HG03064 (cell line): ENCODE measurements around the gene POU3F3.

ENCODE experiments used
- ATAC-seq: cut with Tn5 transposase; IDR thresholded peaks from one replicate; pipeline ENCODE4 v1.9.1; 2021; ENCODE audit warnings: low read depth; ENCODE audit not compliant: unreplicated experiment

Gene POU3F3

GRCh38 chr2:104846786-104847585 lies 6.9 kb upstream of the POU3F3 start:
- no peak for ATAC-seq

DNA sequence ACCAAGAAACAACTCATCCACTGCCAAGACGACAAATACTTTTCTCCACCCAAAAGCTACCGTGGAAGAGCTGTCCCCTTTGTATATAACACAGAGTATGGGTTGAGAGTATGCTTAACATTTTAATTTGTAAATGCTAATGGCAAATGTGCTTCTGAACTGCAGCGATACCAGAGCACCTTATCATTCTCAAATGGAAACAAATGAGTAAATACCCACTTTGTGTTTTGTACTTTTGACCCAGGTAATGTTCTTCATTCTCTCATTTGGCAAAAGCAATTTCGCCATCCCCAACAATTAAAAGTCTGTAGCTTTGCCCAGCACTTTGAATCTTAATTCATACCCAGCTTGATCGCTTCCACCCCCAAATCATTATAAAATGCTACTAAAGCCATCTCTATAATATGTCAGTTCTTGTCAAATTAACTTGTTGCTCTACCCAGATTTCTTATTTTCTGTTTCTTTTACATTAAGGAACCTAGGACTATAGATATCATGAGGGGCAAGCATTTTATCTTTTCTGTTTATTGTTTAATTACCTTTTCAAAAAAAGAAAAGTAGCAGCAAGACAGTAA lies 6.2 kb upstream of the POU3F3 start:
- no peak for ATAC-seq

DNA sequence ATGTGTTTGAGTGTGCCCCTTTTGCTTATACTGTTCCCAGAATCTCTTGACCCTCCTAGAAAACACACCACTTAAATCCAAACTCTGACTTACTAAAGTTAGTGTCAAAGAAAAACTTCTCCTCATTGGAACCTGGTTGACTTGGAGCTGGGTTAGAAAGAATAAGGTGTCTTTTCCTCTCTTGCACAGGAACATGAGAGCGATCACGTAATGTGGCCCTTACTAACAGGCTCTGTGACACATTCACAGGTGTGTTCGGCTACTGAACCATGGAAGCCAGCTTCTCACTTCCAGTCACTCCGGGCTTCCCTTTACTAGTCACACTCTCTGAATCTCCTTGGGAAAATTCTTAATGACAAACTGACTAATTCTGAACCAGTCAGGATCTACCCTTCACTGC lies 5.4 kb upstream of the POU3F3 start:
- ATAC-seq = no peak

DNA sequence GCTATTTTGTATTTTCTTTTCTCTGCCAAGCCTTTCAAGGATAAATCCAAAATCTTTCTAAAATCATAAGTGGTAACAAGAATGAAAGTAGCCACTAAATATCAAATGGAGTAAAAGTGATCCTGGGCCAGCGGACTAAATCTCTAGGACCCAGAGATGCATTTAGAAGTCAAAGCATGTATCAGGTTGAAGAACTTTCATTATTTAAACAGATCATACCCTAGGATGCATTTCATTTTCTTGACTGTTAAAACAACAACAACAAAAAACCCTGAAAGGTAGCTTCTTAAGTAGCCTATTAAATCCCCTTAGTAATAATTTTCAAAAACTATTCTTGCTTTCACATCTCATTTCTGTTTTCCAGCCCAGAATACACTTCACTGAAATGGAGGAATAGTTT lies 4.8 kb upstream of the POU3F3 start:
- ATAC-seq = no peak

GRCh38 chr2:104849618-104850141 lies 4.2 kb upstream of the POU3F3 start:
- no peak for ATAC-seq

DNA sequence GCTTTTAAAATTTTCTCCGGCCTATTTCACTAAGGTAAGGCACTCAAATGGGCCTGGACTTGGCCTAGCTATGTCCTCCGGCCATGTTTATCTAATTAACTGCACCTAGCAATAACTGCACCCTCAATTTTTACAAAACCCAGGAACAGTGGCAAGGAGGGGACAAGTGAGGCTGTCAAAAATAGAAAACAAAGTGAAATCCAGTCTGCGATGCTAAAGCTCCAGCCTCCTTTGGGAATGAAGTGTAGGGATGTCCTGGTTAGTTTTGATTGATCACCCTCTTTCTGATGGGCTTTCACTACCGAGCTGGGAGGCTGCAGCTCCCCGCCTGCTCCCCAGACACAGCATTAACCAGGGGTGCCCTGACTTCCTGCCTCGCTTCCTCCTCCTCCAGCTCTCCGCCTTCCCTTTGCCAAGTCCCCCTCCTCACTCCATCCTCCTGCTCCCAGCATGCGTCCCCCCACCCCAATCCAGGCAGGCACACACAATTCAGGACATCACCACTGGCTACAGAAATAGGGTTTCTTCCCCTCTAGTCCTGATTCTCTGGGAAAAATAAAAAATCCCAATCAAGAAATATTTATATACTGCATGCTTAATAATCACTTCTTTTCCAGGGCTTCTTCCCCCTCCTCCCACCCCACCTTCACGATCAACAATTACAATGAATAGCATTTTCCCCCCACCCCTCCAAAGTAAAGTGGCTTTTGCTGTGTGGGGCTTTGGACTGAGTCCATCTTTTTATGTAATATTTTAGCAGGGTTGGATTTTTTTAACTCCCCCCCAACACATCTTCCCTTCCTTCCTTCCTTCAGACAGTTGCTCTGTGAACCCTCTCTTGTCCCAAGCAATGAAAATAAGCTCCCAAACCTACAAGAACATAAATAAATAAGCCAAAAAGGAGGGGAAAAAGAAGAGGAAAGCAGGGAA lies 3.3 kb upstream of the POU3F3 start:
- ATAC-seq = no peak

DNA sequence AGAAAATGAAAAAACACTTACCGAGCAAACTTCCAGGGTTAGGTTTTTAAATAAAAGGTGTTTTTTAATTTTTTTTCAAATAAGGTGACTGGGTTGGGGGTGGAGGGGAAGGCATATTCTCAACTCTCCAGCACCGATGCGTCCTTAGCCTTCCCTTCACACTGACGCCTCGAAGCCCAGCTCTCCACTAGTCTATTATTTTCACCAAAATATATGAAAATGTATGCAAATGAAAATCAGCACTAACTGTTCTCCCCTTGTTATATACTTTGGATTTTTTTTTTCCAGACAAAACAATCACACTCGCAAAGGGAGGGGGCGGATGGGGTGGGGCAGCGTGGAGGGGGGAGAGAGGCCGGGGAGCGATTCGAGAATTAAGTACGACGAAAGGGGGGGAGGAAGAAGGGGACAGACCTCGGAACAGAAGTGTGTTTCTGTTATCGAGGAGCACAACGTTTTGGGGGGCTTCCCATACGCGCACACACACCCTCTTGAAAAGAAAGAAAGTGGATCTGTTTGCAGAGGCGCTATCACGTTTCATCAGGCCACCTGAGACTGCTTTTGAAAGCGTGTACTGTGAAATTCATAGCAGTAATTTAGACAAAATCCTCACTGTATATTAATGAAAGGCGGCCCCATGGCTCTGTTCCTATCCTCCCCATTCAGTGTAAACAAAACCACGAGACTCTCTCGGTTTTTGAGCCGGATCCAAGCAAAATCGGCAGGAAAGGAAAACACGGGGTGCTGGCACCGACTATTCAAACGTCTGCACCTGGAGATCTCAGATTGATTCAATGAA lies 2.4 kb upstream of the POU3F3 start:
- ATAC-seq = no peak

DNA sequence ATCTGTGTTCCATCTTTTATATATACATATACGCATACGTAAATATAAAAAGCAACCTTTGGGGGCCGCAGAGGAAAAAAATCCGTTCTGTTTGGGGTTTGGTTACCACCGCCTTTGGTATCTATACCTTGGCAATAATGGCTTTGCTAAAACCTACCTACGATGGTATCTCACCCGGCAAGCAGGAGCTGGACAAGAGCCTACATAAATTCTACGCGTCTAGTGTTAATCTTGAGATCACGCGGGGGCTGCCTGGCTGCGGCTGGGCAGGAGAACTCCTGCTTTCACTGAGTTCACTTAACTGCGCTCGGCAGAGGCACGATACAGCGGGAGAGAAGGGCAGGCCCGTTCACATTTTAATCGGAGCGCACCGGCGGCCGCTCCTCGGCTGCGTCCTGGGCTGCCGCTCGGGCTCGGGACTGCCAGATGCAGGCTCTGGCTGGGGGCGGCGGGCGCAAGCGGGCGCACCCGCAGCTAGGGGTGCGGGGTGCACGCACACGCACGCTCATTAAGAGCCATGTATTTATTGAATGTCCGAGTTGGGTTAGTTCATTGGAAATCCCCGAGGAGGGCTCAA lies 1.7 kb upstream of the POU3F3 start:
- ATAC-seq = no peak

DNA sequence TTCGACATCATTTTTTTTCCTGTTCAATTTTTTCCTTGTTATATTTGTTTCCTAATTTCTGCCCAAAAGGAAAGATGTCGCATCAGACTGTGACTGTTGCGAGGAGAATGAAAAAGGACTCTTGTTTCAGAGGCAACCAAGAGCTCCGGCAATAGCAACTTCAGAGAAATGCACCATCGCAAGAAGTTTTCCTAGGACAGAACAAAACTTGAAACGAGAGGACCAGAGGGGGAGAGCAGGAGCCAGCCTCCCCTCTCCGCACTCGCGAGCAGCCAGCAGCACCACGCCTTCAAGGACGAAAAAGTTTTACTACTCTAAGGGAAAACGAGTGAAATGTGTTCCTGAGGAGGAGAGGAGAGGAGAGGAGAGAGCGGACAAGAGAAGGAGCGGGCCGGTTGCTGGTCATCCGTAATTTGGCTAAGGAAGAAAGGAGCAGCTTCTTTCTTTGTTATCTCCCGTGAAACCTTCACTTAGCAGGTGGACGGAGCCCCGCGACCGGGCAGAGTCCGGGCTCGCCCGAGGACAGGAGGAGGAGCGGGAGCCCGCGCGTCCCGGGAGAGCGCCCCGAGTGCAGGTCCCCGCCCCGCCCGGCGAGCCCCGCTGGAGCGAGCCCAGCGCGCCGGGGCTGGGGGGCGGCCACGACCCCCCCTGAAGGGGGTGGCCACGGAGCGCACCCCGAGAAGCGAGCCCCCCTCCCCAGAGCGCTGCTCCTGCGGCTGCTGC lies 744 bp downstream of the POU3F3 start:
- ATAC-seq = no peak

DNA sequence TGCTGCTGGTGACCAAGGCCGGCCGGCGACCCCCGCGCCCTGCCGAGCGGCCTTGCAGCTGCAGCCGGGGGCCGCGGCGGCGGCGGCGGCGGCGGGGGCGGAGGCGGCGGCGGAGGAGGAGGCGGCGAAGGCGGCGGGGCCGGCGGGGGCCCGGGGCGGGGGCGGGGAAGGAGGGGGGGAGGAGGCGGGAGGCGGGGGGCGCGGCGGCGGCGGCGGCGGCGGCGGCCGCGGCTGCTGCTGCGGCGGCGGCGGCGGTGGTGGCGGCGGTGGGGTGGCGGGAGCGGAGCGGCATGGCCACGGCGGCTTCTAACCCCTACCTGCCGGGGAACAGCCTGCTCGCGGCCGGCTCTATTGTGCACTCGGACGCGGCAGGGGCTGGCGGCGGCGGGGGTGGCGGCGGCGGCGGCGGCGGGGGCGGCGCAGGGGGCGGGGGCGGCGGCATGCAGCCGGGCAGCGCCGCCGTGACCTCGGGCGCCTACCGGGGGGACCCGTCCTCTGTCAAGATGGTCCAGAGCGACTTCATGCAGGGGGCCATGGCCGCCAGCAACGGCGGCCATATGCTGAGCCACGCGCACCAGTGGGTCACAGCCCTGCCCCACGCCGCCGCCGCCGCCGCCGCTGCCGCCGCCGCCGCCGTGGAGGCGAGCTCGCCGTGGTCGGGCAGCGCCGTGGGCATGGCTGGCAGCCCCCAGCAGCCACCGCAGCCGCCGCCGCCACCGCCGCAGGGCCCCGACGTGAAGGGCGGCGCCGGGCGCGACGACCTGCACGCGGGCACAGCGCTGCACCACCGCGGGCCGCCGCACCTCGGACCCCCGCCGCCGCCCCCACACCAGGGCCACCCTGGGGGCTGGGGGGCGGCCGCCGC lies 1.5 kb downstream of the POU3F3 start:
- no peak for ATAC-seq

DNA sequence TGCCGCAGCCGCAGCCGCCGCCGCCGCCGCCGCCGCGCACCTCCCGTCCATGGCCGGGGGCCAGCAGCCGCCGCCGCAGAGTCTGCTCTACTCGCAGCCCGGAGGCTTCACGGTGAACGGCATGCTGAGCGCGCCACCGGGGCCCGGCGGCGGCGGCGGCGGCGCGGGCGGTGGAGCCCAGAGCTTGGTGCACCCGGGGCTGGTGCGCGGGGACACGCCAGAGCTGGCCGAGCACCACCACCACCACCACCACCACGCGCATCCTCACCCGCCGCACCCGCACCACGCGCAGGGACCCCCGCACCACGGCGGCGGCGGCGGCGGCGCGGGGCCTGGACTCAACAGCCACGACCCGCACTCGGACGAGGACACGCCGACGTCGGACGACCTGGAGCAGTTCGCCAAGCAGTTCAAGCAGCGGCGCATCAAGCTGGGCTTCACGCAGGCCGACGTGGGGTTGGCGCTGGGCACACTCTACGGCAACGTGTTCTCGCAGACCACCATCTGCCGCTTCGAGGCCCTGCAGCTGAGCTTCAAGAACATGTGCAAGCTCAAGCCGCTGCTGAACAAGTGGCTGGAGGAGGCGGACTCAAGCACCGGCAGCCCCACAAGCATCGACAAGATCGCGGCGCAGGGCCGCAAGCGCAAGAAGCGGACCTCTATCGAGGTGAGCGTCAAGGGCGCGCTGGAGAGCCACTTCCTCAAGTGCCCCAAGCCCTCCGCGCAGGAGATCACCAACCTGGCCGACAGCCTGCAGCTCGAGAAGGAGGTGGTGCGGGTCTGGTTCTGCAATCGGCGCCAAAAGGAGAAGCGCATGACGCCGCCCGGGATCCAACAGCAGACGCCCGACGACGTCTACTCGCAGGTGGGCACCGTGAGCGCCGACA lies 2.4 kb downstream of the POU3F3 start:
- no peak for ATAC-seq

- no peak for ATAC-seq
Observed at GRCh38 chr2:104856973-104857261, 3.0 kb downstream of the POU3F3 start.

DNA sequence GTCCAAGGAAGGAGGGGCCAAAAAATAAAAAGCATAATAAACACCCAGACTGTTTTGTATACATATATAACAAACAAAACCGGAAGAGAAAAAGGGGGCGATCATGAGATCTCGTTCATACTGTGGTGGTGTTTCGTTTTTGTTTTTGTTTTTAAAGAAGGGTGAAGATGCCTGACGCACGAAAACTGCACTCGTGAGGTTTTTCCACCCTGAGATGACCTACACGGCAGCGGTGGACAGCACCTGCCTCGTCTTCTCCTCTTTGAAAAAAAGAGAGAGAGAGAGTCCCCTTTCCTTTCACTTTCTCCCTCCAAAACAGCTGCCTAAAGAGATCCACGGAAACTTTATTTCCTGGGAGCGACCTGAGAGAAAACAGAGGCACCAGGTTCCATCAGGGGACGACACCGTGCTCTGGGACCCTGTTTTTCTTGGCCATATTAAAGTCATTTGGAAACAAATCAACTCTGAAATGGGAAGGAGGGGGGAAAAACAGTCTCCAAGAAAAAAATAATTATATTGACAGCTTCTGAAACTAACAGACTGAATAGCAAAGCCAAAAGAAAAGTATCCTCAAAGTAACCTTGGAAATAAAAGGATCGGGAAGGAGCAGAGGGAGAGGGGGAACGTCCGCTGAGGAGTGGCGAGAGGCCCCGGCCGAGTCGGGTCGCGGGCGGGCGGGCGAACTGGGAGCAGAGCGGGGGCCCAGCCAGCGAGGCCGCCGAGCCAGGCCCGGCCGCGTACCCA lies 3.5 kb downstream of the POU3F3 start:
- no peak for ATAC-seq

GRCh38 chr2:104858006-104858978 lies 4.4 kb downstream of the POU3F3 start:
- ATAC-seq = no peak

DNA sequence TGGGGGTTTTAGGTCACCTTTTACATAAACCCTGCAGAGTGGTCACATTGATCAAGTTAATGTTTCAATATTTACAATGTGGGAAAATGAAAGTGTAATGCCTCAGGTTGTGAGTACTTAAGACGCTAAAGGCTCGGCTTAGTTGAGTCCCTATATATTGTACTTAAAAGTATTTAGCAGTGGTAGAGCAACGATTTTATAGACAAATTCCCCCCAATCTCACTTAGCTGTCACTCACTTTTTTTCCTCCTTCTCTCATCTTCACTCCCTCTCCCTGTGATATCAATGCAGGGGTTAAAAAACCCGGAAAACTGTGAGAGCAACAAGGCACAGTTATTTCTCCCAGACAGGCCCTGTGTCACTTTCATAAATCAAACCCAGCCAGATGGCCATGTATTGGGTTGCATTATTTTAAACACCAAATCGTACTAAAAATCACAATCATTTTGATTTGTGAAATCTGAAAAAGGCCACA lies 5.4 kb downstream of the POU3F3 start:
- no peak for ATAC-seq
